DND-41 (cell line): ENCODE measurements around the gene BCR.

Experiments
- ATAC-seq: fragments of 200-7000 bp; cut with Tn5 transposase; 3 replicates; pipeline ENCODE4 v1.9.1; 2021; ENCODE audit warnings: low read depth; ENCODE audit not compliant: insufficient read depth
- DNase-seq: peaks from one replicate; pipeline ENCODE4 v3.0.0-alpha.2; 2020
- H2AFZ ChIP-seq: 2 replicates; pipeline ENCODE4 v1.6.0; 2012; ENCODE audit warnings: low read depth, low read length
- H3K27ac ChIP-seq: 2 replicates; pipeline ENCODE4 v1.5.1; 2012; ENCODE audit warnings: low read length, inconsistent platforms
- H3K27me3 ChIP-seq: fragments of 200-600 bp; sonication (generic); 2 replicates; pipeline ENCODE4 v1.6.0; 2012; ENCODE audit warnings: low read length, mild to moderate bottlenecking, inconsistent platforms; ENCODE audit not compliant: insufficient read depth, poor library complexity
- H3K36me3 ChIP-seq: 2 replicates; pipeline ENCODE4 v1.5.1; 2012; ENCODE audit warnings: low read length, inconsistent platforms; ENCODE audit not compliant: insufficient read depth
- H3K4me1 ChIP-seq: 2 replicates; pipeline ENCODE4 v1.5.1; 2012; ENCODE audit warnings: mild to moderate bottlenecking, low read length; ENCODE audit not compliant: insufficient read depth
- H3K4me2 ChIP-seq: 2 replicates; pipeline ENCODE4 v1.6.0; 2012; ENCODE audit warnings: mild to moderate bottlenecking, moderate library complexity, low read length, inconsistent platforms; ENCODE audit not compliant: insufficient read depth
- H3K4me3 ChIP-seq, 2 experiments: fragments of 200-600 bp in 1 of 2; shearing (Covaris generic) in 1 of 2; 2 replicates each; pipeline ENCODE4 v1.5.1; 2012 to 2016; ENCODE audit warnings: inconsistent platforms in 2 of 2, low read length in 2 of 2, mild to moderate bottlenecking in 2 of 2, low read depth in 1 of 2, moderate library complexity in 1 of 2
- H3K79me2 ChIP-seq: 2 replicates; pipeline ENCODE4 v1.6.0; 2012; ENCODE audit warnings: low read length, inconsistent platforms; ENCODE audit not compliant: insufficient read depth
- H3K9ac ChIP-seq: 2 replicates; pipeline ENCODE4 v1.6.0; 2012; ENCODE audit warnings: low read depth, mild to moderate bottlenecking, inconsistent platforms, low read length, moderate library complexity
- H3K9me3 ChIP-seq: 2 replicates; pipeline ENCODE4 v1.5.1; 2012; ENCODE audit warnings: low read length, moderate library complexity, mild to moderate bottlenecking, inconsistent platforms; ENCODE audit not compliant: insufficient read depth, severe bottlenecking
- H4K20me1 ChIP-seq: 2 replicates; pipeline ENCODE4 v1.6.0; 2012; ENCODE audit warnings: low read length; ENCODE audit not compliant: insufficient read depth
- CTCF ChIP-seq: IDR thresholded peaks from 2 replicates; pipeline ENCODE4 v1.5.1; 2012; ENCODE audit warnings: borderline replicate concordance, low read length, moderate library complexity, mild to moderate bottlenecking; ENCODE audit not compliant: poor library complexity, severe bottlenecking; ENCODE audit errors: extremely low read depth
- EZH2 ChIP-seq: IDR thresholded peaks from 3 replicates; pipeline ENCODE4 v1.6.1; 2012; ENCODE audit warnings: borderline replicate concordance, low read depth, mild to moderate bottlenecking, moderate library complexity, low read length, inconsistent platforms; ENCODE audit not compliant: severe bottlenecking

Gene BCR

GRCh38 chr22:23137905-23138561 lies 42.3 kb upstream of the BCR start:
- Histone ChIP-seq H4K20me1 (no peaks in the 10 kb centered on the region), H2AFZ (no peak overlapping the region), H3K4me2 (peak overlapping the region; percentile 52), H3K79me2 (no peaks in the 10 kb centered on the region), H3K4me3 (0 out of 4 replicates have a peak overlapping the region, but pooled peaks of 1 of the 2 experiments have one; percentile 25), H3K27me3 (no peaks in the 10 kb centered on the region), H3K27ac (peak overlapping the region; percentile 92), H3K9me3 (no peaks in the 10 kb centered on the region), H3K4me1 (peaks cover 61% of the 10 kb centered on the region), H3K36me3 (no peaks in the 10 kb centered on the region), H3K9ac (peak overlapping the region; percentile 41)
- TF ChIP-seq EZH2, result no peak
- TF ChIP-seq CTCF, result no peak
- peak; percentile 81 for DNase-seq
- ATAC-seq, result peak; percentile 77

GRCh38 chr22:23138584-23139435 lies 41.5 kb upstream of the BCR start:
- H3K27ac ChIP-seq, result peak overlapping the region; percentile 92
- no peak for DNase-seq

GRCh38 chr22:23140385-23140784 lies 39.9 kb upstream of the BCR start:
- no peaks in the 10 kb centered on the region for H3K79me2 ChIP-seq
- DNase-seq (no peak), ATAC-seq (no peak)
- TF ChIP-seq CTCF (no peak), EZH2 (no peak)
- H3K4me3 ChIP-seq, result no peak overlapping the region
- H3K4me1 ChIP-seq, result peaks cover 61% of the 10 kb centered on the region
- no peaks in the 10 kb centered on the region for H3K9me3 ChIP-seq
- no peak overlapping the region for H3K27ac ChIP-seq
- no peaks in the 10 kb centered on the region for H3K36me3 ChIP-seq
- H3K9ac ChIP-seq, result no peak overlapping the region
- H2AFZ ChIP-seq, result no peak overlapping the region
- H4K20me1 ChIP-seq, result no peaks in the 10 kb centered on the region
- H3K27me3 ChIP-seq, result no peaks in the 10 kb centered on the region
- no peak overlapping the region for H3K4me2 ChIP-seq

More at GRCh38 chr22:23138584-23139435, 41.5 kb upstream of the BCR start:
- TF ChIP-seq EZH2 (no peak), CTCF (no peak)
- Histone ChIP-seq H3K9me3 (no peaks in the 10 kb centered on the region), H2AFZ (no peak overlapping the region), H4K20me1 (no peaks in the 10 kb centered on the region), H3K9ac (peak overlapping the region; percentile 41), H3K79me2 (no peaks in the 10 kb centered on the region), H3K4me2 (peak overlapping the region; percentile 52), H3K36me3 (no peaks in the 10 kb centered on the region), H3K4me3 (no peak overlapping the region; a peak in 1 of 4 replicates), H3K27me3 (no peaks in the 10 kb centered on the region), H3K4me1 (peaks cover 61% of the 10 kb centered on the region)
- no peak for ATAC-seq
